Lower leg skin (tissue), 3 donors: ENCODE data around the gene NEO1.

Experiments
- CTCF ChIP-seq, 3 donors: fragments of 450-650 bp; IDR thresholded peaks; one replicate each; pipeline ENCODE4 v1.5.1; 2016; ENCODE audit warnings: antibody characterized with exemption in 3 of 3, mild to moderate bottlenecking in 3 of 3, moderate library complexity in 2 of 3
- POLR2A ChIP-seq, 2 donors: fragments of 450-650 bp; IDR thresholded peaks; one replicate each; pipeline ENCODE4 v1.6.1; 2016 to 2017; ENCODE audit warnings: antibody characterized with exemption in 2 of 2, mild to moderate bottlenecking in 1 of 2, moderate library complexity in 1 of 2

- TF ChIP-seq POLR2A (IDR thresholded peaks at IDR 0.05) (no peak), CTCF (IDR thresholded peaks at IDR 0.05) (no peak)
These were observed 284.9 kb downstream of the NEO1 start for GRCh38 chr15:73337187-73337586.
